HUDEP-2 (cell line): ENCODE measurements around the gene MRGPRG.

Experiments used
- DNase-seq, 76 experiments: peaks; one replicate each; lab custom pipeline; 2025; ENCODE audit not compliant: unreplicated experiment in 76 of 76; lab: John Stamatoyannopoulos, UW

MRGPRG gene

GRCh38 chr11:3195251-3196160, 23.1 kb downstream of the MRGPRG start:
- no peak for DNase-seq

DNA sequence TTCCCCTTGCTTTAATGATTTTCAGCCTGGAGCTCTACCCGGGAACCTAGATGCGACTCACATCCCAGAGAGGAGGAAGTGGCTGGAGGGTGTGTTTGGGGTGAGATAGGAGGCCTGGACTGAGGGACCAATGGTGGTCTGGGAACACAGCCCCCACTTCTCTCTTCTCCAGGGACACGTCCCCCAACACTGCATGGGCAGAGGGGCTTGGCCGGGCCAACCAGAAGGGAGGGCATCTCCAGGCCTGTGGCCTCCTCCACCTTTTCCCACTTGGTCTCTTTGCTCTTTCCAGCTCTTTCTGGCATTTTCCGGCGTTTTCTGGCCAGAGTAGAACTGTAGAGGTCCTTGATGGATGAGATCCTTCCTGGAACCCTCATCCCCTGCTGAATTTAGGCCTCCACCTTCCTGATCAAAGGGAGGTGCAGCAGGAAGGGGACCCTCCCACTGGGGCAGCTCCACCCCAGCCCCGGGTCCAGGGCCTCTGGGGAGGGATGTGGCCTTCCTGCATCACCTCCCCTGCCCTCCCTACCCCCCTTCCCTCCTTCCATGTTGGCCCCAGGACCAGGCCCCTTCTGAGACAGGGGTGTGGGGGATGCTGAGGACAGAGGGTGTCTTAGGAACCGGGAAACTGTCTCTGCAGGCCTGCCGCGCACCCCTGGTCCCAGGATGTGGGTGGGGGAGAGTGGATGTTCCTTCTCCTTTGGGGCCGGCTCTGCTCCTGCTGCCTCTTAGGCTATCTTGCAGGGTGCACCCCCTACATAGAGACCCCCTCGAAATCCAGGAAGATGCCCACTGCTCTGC, 24.4 kb downstream of the MRGPRG start:
- DNase-seq: no peak

GRCh38 chr11:3193373-3194015, 25.1 kb downstream of the MRGPRG start:
- no peak for DNase-seq

DNA sequence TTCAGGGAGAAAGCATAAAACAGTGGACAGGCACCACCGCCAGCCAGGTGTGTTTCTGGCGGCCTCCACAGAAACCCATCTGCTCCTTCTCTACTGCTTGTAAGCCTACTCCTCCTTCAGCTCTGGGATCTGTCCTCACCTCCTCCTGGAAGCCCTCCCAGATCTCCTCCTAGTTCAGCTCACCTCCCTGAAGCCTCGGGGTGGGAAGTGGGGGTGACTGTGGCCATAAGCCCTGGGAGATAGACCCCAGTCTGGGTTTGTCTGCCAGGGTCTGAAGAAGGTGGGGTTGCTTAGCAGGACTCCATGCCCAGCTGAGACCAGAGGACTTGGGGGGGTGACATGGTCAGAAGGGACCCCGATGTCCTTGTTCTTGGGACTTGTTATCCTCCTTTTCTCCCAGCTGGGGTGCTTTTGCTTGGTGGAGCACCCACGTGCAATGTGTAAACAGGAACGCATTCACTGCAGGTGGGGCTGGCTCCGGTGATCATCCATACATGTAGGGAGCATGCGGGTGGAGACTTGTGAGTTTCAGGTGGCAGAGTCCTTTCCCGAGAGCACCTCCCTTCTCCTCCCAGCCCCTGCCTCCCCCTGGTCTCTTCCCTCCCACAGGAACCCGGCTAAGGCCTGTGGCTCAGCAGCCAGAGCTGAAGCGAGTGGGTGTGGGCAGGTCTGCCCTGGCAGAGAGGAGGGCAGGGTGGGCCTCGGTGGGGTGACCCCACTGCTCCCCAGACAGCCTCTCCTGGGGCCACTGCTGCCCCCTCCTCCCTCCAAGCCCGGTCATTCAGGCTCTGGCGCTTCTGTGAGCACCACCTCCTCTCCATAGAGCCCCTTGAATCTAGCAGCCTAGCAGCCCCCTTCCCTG, 25.9 kb downstream of the MRGPRG start:
- no peak for DNase-seq

DNA sequence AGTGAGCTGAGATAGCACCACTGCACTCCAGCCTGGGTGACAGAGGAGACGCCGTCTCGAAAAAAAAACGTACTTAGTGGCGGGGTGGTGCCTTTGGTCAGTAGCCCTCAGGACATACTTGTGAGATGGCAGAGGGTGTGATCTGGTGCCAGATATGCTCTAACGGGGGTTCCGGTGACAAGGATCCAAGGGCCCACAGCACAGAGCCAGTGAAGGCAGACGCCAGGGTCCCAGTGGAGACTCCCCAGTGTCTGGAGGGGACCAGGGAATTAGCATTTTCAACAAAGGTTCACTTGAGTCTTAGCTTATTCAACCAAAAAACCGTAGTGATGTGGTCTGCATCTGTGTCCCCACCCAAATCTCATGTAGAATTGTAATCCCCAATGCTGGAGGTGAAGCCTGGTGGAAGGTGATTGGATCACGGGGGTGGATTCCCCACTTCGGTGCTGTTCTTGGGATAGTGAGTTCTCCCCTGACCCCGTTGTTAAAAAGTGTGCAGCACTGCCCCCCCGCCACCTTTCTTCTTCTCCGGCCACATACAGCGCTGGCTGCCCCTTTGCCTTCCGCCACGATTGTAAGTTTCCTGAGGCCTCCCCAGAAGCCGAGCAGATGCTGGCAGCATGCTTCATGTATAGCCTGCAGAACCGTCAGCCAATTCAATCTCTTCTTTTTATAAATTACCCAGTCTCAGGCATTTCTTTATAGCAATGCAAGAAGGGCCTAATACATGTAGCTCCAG, 26.9 kb downstream of the MRGPRG start:
- DNase-seq: no peak

GRCh38 chr11:3190600-3190999, 28.0 kb downstream of the MRGPRG start:
- DNase-seq: no peak

DNA sequence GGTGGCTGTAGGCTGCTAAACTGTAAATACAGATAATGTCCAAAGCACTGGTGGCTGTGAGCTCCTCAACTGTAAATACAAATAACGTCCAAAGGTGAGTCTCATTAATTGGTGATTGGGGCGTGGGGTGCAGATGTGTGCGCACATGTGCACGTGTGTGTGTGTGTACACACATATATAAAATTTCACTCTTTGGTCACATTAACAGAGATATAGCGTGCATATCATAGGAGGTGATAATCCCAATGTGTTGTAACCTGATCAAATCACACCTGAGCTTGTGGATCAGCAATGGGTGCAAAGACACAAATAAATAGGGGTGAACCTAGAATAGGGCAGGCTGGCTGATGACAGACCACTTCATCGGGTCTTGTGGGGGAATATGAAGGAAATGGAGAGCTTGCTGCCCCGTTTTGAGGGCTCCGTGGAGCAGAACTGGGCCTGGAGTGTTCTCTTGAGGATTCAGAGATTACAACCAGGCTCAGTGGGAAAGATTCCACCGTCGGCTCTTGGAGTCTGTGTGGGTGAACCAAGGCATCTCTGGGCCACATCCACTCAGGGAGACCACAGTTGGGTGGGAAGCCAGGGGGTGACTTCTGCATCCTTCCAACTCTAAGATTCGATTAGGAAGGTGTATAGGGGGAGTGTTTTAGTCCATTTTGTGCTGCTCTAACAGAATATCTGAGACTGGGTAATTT, 28.6 kb downstream of the MRGPRG start:
- DNase-seq: no peak

GRCh38 chr11:3189196-3189843, 29.3 kb downstream of the MRGPRG start:
- DNase-seq: no peak

DNA sequence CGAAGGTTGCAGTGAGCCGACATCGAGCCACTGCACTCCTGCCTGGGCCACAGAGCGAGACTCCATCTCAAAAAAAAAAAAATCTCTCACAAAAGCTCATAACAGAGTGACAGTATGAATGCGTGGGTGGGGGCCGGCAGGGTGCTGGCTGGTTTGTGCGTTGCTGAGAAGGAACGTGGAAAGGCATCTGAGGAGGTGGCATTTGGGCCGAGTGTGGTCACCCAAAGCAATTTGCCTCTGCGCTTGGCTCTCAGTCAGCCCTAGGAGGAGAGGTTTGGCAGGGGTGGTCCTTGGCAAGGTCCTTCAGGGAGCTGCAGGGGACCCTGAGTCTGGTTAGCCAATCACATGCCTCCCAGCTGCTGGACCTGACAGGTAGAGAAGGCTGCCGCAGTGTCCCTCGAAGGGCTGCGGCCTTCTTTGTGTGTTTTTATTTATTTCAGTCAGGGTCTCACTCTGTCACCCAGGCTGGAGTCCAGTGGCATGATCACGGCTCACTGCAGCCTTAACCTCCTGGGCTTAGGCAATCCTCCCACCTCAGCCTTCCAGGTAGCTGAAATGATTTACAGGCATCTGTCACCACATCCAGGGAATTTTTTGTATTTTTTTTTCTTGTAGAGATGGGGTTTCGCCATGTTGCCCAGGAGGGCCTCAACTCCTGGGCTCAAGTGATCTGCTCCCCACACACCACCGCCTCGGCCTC, 30.0 kb downstream of the MRGPRG start:
- no peak for DNase-seq

DNA sequence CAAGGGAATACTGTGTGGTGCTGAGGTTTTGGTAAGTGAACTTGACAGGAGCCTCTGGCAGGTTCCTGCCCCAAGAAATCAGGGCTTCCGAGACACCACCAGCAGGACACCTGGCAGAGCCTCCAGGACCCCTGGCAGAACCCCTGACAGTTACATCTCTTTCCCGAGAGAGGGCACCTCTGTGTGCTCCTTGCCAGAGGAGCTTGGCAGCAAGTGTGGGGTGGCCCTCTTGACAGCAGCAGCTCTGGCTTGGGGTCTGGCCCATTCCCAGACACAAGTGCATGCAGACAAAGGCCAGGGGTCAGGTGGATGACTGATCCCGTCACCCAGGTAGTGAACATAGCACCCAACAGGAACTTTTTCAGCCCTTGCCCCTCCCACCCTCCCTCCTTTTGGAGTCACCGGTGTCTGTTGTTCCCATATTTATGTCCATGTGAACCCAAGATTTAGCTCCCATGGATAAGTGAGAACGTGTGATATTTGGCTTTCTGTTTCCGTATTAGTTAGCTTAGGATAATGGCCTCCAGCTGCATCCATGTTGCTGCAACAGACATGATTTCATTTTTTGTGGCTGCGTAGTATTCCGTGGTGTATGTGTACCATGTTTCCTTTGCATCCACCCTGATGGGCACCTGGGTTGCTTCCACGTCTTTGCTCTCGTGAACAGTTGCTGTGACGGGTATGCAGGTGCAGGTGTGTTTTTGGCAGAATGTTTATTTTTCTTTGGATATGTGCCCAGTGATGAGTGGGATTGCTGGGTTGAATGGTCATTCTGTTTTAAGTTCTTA, 32.3 kb downstream of the MRGPRG start:
- no peak for DNase-seq

DNA sequence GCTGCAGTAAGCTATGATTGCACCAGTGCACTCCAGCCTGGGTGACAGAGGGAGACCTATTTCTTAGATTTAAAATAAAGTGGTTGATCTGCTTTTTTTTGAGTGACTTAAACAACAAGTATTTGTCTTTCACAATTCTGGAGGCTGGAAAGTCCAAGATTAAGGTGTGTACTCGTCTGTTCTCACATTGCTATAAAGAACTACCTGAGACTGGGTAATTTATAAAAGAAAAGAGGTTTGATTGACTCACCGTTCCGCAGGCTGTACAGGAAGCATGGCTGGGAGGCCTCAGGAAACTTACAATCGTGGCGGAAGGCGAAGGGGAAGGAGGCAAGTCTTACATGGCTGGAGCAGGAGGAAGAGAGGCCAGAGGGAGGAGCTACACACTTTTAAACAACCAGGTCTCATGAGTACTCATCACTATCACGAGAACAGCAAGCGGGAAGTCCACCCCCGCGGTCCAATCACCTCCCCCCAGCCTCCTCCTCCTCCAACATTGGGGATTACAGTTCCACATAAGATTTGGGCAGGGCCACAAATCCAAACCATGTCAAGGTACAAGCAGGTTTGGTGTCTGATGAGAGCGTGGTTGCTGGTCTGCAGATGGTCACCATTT, 33.8 kb downstream of the MRGPRG start:
- DNase-seq: no peak

- no peak for DNase-seq
Measured at GRCh38 chr11:3183523-3183922, 35.1 kb downstream of the MRGPRG start.

DNA sequence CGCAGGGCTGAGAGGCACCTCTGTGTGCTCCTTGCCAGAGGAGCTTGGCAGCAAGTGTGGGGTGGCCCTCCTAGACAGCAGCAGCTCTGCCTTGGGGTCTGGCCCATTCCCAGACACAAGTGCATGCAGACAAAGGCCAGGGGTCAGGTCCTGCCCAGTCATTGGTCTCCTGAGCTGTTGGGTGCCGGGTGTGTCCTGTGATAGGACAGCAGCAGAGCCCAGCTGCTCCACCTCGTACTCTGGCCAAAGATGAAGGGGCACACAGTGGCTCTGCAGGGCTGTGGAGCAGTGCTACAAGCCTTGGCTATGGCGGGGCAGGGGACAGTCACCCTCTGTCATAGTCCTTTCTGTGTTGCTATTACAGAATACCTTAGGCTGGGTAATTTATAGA, 36.2 kb downstream of the MRGPRG start:
- no peak for DNase-seq

DNA sequence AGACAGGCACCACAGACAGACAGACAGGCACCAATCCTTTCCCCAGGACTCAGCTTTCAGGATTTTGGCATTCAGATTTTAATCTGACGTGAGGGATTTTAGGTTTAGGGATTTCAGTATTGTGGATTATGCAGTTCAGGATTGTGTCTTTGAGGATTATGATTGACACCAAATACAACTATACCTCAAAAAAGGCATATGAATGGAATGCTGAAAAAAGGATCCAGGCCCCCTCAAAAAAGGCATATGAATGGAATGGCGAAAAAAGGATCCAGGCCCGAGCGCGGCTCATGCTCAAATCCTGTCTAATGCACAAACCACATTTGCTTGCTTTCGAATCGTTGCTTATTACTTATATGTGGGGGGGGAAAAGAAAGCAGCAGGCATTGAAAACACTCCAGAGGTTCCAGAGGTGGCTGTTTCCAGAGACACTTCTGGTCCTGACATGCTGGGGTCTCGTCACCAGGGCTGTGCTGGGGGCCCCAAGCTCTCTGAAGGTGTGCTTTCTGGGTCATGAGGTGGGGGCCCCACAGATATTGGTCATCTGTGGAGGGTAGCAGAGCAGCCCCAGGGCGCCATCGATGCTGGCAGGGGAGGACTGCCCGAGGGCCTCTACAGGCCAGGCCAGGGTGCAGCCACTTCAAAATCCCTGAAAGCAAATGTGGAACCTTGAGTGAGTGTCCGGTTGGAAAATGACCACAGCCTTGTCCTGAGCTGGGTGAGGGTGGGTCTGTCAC, 36.7 kb downstream of the MRGPRG start:
- DNase-seq: no peak

DNA sequence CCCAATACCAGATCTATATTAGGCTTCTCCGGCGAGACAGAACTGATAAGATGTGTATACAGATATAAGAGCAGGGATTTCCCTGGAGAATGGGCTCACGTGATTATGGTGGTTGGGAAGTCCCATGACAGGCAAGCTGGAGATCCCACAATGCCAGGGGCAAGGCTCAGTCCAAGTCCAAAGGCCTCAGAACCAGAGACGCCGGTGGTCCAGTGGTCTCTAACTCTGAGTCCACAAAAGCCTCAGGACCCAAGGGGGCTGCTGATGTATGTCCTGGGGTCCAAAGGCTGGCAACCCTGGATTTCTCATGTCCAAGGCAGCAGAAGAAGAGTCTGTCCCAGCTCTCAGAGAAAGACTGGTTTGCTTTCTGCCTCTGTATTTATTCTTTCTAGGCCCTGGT, 37.7 kb downstream of the MRGPRG start:
- DNase-seq: no peak

- DNase-seq: no peak
Measured at GRCh38 chr11:3178349-3178748, 40.3 kb downstream of the MRGPRG start.
